Measurements from ENCODE around the gene MAGEC3.
"Not testable (repeated sequence)": the region's sequence is repeated elsewhere in the genome, so short reads cannot be mapped to it uniquely, and the experiment has no call there.

Gene MAGEC3, protein sequence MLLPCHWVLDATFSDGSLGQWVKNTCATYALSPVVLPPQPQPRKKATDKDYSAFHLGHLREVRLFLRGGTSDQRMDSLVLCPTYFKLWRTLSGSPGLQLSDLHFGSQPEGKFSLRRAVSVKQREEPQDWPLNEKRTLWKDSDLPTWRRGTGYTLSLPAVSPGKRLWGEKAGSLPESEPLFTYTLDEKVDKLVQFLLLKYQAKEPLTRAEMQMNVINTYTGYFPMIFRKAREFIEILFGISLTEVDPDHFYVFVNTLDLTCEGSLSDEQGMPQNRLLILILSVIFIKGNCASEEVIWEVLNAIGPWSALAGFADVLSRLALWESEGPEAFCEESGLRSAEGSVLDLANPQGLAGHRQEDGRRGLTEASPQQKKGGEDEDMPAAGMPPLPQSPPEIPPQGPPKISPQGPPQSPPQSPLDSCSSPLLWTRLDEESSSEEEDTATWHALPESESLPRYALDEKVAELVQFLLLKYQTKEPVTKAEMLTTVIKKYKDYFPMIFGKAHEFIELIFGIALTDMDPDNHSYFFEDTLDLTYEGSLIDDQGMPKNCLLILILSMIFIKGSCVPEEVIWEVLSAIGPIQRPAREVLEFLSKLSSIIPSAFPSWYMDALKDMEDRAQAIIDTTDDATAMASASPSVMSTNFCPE
- total RNA-seq = 0 to 0.31 reads per million in 2 donors

DNA sequence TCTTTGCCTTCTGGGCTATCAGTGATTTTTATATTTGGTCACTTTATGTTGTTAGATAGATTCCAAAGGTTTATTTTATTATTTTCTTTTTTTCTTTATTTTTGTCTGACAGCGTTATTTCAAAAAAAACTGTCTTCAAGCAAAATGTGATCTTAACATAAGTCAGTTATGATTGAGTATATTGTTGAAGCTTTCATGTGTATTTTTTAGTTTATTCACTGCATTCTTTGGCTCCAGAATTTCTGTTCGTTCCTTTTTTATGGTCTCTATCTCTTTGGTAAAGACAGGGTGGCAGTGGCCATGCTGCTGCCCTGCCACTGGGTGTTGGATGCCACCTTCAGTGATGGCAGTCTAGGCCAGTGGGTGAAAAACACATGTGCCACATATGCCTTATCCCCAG, at the start of gene MAGEC3:
Gene MAGEC3, plus strand, starts transcription at position 301 of the 400 bp plus-strand sequence. Its CDS starts 0 bp downstream, at position 301.
- DNase-seq = no peak

DNA sequence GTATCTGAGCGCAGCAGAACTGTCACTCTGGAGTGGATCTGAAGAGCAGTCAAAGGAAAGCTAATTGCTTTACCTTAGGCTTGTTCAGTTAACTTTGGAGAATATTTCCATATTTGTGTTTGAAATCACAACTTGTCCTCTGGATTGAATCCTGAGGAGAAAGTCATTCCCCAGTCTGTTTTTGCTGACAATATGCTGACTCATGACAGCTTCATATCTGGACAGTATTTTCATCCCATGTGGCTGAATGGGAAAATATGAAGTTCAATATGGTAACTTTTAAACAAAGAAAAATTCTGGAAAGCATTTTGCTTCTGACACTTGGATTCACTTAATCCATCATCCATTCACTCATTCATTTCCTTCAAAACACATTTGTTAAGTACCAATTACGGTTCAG, 46.3 kb upstream of the MAGEC3 start:
- DNase-seq = no peak

DNA sequence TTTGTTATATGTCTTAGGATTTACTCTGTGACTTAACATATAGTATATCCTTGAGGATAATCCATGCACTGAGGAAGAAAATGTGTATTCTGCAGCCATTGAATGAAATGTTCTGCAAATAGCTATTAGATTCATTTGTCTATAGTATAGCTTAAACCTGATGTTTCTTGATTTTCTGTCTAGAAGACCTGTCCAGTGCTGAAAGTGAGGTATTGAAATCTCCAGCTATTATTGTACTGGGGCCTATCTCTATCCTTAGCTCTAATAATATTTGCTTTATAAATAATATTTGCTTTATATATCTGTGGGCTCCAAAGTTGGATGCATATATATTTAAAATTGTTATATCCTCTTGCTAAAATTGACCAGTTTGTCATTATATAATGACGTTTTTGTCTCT, 26.7 kb upstream of the MAGEC3 start:
- no peak for DNase-seq

DNA sequence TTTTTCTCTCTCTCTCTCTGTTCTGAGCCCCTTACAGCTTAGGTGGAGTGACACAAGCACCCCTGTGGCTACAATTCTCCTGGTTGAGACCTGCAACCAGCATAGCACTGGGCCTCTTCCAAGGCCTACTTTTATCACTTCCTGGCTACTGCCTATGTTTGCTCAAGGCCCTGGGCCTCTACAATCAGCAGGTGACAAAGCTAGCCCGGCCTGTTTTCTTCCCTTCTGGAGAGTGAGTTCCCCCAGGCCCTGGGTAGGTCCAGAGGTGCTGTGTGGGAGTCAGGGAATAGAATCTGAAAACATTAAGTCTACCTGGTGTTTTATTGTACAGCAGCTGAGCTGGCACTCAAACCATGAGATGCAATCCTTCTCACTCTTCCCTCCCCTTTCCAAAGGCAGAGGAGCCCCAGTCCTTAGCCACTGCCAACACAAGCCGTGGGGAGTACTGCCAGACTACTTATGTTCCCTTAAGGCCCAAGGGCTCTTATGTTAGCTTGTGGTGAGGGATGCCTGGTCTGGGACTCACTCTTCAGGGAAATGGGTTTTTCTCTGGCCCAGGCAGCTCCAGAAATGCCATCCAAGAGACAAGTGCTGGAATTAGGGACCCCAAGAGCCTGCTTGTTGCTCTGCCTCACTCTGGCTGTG, 23.8 kb upstream of the MAGEC3 start:
- DNase-seq = no peak

DNA sequence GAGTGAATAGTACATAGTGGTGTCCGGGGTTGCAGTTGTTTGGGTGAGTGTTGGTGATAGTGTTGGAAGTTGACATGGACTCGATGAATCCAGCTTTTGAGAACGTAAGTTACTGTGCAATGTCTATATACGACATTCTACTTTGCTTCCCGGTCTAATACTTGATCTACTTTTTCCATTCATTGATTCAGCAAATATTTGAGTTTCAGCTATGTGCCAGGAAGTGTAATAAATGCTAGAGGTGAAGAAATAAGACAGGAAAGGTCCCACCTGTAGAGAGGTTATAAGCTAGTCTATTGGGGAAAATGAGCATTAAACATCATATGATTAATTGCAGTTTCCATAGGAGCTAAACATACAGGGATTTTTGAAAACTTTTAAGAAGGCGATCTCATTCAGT, 22.2 kb upstream of the MAGEC3 start:
- no peak for DNase-seq

DNA sequence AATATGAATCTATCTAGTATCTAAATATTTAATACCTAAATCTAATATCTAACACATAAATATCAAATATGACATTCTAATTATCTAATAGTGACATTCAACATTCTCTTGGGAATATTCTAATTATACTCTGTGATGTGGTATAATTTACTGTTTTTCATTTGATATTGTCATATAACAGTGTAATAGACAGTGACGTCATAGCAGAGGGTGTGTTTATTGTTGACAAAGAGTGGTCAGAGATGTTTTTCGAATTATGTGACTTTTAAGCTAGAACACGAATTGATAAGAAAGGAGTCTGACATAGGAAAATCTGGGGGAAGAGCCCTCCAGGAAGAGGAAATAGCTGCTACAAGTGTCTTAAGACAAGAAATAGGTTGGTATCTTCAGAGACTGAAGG, 5.9 kb upstream of the MAGEC3 start:
- no peak for DNase-seq

DNA sequence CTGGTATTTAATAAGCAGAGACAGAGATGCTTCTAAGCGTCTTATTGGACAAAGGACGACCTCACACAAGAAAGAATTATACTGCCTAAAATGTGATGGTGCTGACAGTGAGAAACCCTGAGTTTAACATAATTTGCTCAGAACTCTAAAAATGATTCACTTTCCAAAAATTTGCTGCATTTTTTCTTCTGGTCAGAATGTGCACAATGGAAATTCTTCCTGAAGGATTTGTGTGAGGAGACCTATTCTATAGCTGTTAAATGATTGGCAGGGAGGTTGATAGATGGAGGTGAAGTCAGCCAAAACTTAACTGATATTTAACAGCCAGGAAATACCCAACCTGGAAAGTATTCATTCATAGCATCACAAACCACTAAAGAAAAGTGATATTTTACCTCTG, 1.7 kb downstream of the MAGEC3 start:
- DNase-seq = no peak

DNA sequence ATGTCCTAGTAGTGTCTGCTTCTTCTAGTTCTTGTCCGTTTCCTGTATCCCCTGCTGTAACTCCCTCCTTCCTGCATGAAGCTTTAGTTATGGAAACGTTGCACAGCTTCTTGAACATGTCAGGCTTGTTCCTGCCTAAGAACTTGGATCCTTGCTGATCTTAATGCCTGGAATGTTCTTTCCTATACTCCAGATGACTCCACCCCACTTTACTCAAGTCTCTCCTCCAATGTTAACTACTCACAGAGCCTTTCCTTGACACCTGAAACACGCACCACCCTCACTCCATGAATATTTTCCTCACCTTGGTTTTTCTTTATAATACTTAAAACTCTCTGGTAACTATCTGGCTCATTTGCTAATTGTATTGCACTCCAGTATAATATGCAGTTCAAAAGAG, 19.4 kb downstream of the MAGEC3 start:
- no peak for DNase-seq

DNA sequence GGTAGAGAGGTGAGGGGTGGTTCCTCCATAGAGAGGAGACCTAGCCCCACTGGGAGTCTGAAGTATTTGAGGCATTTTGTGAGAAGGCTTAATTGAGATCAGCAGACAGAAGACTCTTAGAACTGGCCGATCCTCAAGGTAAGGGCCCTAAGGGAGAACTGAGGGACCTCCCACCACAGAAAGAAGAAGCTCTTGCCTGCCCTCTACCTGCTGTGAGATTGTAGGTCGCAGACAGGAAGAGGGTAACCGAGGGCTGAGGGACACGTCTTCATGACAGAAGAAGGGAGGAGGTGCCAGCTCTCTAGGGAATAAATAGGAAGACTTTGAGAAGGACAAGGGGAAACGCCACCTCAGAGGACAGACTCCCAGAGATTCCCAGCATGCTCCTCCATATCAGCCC, 41.5 kb downstream of the MAGEC3 start:
- DNase-seq = no peak

DNA sequence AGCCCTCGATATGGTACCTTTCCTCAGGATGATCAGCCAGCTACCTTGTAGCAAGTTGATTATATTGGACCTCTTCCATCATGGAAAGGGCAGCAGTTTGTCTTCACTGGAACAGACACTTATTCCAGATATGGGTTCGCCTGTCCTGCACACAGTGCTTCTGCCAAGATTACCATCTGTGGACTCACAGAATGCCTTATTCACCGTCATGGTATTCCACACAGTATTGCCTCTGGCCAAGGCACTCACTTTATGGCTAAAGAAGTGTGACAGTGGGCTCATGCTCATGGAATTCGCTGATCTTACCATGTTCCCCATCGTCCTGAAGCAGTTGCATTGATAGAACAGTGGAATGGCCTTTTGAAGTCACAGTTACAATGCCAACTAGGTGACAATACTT, 50.7 kb downstream of the MAGEC3 start:
- DNase-seq = not testable (repeated sequence)

DNA sequence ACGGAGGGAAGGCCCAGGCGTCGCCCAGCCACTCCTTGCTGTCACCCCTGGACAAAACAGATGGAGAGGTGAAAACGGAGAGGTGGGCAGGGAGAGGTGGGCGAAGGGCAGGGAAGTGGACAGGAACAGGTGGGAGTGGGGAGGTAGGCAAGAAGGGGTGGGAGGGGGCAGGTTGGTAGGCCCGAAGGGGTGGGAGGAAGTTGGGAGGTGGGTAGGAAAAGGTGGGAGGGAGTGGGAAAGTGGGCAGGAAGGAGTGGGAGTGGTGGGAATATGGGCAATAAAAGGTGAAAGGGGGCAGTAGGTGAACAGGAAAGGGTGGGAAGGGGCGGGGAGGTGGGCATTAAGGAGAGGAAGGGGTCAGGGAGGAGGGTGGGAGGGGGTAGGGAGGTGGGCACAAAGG, 56.6 kb downstream of the MAGEC3 start:
- no peak for DNase-seq

DNA sequence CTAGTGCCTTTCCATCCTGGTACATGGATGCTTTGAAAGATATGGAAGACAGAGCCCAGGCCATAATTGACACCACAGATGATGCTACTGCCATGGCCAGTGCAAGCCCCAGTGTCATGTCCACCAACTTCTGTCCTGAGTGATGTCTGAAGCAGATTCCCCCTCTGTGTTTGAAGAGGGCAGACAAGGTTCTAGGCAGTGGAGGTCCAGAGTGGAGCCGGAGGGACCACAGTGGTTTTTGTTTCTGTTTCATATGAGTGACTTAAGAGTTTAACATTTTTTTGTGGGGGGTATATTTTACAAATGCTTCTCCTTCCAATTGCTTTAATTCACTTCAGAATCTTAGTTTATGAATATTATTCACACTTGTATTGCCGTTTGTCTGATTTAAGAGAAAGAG, 59.6 kb downstream of the MAGEC3 start:
- DNase-seq = no peak

DNA sequence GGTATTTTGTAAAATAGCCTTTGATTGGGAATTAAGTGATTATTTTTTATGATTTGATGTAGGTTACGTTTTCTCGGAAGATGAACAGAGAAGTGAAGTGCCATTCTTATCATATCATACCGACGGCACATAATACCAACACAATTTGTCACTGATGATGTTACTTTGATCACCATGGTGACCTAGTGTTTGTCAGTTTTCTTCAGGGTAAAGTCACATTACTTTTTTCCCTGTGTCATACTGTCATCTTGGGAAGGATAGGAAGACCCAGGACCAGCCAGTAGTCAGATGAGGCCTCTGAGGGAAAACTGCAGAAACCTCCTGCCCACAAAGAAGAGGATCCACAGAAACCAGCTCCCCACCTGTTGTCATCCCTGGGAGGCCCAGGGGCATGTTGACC, 64.2 kb downstream of the MAGEC3 start:
- no peak for DNase-seq

DNA sequence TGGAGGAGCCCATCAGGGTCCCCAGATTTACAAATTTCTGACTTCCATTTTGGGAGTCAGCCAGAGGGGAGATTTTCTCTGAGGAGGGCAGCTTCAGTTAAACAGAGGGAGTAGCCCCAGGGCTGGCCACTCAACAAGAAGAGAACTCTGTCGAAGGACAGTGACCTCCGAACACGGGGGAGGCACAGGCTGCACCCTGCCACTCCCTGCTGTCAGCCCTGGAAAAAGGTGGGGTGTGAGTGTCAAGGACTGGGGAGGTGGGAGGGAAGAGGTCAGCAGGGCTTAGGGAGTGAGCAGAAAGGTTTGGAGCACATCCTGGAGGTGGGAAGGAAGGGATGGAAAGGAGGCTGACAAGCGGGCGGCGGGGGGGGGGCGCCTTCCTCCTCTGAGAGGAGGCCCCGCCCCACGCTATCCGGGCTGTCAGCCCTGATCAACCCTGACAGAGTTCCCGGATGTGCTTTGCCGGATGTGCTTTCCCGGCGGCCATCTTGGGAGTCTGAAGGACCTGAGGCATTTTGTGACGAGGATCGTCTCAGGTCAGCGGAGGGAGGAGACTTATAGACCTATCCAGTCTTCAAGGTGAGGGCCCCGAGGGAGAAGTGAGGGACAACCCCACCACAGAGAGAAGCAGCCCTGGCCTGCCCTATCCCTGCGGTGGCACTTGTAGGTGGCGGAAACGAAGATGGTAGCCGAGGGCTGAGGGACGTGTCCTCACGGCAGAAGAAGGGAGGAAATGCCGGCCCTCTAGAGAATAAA, 65.5 kb downstream of the MAGEC3 start, which contains the start of gene MAGEC1:
Gene MAGEC1, plus strand, starts transcription at position 495 of the 756 bp plus-strand sequence. CDS start 1,179 bp downstream, outside the sequence.
- DNase-seq = no peak

DNA sequence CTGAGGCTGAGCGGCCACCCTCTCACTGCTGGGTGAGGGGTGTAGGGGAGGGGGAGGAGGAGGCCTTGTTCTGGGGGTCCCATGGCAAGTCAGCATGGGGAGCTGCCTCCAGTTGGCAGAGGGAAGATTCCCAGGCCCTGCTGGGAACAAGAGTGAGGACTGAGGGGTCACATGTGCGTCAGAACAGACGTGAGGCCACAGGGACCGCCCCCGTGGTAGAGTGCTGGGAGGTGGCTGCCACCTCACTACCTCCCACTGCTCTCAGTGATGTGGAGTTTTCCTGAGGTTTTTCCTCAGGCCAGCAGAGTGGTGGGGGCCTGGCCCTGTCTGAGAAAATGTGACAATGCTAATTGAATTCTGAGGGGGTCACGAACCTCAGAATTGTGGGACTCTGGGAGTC, 66.1 kb downstream of the MAGEC3 start:
- DNase-seq = no peak

DNA sequence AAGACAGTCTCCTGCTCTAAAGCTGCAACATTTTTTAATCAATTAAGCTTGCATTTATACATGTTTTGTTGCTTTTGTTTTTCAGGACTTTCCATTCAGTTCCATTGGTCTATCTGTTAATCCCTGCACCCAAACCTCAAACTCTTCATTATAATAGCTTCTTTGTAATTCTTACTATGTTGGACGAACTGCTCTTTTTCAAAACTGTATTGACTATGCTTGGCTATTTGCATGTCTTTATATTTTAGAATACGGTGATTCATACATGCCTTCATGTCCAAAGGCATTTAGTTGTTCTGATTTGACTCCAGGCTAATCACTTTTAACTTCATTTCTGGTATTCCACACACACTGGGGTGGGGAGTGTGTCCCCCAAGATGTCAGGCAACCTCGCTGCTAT, 79.7 kb downstream of the MAGEC3 start:
- no peak for DNase-seq

DNA sequence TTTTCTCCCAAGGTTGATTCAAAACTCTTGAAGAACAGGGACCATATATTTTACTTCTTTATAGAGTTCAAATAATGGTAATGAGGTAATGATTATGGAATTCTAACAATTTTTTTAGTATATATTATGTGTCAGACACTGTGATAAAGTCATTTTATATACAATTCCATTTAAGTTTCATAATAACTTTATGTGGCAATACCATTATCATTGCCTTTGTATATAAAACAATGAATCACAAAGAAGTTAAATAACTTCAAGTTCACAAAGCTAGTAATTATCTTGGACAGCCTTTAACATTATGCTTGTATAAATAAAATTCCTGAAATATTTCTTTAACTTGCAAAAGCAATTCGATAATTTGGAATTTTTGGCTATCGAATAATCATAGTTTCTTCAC, 86.2 kb downstream of the MAGEC3 start:
- no peak for DNase-seq

DNA sequence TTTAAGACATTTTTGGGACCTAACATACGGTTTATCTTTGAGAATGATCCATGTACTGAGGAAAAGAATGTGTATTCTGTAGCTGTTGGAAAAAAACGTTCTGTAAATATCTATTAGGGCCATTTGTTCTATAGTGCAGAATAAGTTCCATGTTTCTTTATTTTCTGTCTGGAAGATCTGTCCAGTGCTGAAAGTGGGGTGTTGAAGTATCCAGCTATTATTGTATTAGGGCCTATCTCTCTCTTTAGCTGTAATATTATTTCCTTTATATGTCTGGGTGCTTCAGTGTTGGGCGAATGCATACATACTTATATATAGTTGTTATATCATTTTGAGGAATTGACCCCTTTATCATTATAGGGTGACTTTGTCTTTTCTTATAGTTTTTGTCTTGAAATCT, 90.3 kb downstream of the MAGEC3 start:
- no peak for DNase-seq

DNA sequence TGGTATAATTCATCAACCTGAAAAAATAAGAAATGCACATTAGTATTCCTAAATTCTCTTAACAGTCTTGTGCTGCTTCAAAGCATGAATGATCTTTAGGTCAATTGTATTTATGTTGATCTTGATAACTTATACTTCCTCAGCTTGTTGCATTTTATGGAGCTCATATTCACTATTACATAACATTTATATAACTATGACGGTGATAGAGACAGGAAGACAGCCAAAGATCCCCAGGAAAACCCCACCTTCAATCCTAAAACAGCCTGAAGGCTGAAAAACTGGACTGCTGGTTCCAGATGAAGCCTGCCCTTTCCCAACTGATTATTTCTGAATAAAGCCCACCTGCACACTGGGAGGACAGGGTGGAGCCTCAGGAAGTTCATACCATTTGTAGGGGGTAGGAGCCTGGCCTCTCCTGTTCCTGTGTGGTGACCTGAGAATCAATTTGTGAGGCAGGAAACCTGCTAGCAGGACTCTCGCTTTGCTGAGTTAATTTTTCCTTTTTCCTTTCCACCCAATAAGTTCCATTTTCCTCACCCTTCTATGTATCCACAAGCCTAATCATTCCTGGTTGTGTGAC, 96.0 kb downstream of the MAGEC3 start:
- no peak for DNase-seq

DNA sequence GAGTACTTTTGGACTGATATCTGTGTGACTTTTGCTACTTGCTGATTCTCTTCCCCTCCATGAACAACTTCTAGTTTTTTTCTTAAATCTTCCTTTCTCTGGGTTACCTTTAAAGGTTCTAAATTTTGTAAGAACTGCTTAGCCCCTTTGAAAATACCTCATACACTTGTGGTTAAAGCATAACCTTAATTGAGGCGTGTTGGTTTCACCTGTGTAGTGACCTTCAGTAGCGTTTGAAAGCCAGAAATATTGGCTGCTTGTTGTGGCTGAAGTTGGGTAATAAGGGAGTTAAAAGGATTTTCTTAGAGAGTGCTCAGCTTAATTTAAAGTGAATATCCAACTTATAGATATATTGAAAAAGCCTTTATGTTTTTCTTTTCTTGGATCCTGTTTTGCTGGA, 97.5 kb downstream of the MAGEC3 start:
- no peak for DNase-seq

DNA sequence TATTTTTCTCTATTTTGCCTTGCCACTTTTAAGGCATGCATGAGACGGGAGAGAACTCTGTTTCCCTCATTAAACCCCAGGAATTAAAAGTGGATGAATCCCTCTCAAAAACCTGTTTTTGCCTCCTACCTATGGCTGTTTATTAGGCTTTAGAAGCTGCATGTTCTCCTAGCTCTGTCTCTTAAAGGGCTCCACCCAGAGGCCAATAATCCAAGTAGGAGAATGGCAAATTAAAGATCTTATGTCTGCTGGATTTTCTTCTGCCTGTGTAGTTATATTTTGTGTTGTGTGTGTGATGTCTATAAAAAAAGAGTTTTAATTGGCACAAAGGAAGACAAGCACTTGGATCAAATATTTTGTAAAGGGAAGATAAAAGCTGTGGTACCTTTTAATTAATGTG, 98.0 kb downstream of the MAGEC3 start:
- DNase-seq = no peak

DNA sequence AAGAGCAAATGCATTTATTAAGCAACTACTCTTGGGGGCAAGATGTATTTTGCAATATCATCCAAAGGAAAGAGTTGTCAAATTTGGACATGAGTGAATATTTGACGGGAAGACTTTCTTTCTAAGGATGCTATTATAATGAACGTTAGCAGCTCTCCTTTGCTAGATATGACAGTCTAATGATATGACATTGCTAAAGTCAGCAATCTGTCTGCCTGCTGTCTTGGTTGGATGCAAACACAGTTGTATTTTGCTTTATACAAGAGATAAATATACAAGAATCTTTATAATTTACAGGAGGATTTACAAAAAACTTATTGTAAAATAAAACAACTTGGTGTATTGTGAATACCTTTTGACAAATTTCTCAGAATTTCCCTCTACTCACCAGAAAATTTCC, 103.1 kb downstream of the MAGEC3 start:
- no peak for DNase-seq

DNA sequence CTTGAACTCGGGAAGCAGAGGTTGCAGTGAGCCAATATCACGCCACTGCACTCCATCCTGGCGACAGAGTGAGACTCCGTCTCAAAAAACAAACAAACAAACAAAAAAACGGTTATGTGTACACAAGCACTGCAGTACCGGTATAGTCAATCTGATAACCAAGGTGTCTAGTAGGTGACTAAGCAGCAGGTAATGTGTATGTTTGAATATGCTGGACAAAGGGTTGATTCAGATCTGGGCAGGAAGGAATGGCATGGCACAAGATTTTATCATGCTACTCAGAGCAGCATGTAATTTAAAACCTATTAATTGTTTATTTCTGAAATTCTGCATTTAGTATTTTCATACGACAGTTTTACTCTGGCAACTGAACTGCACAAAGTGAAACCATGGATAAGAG, 107.3 kb downstream of the MAGEC3 start:
- no peak for DNase-seq
